H1 (cell line): ENCODE data around the gene ENTPD8. TPM values are rescaled to one million over a fixed set of nuclear protein-coding genes. Genes with fewer than 3 reads are reported as not detected.

ENCODE experiments used
- CTCF ChIA-PET: fragments of 300-600 bp; sonication (Branson Sonifier 250); formaldehyde crosslinking; loops from one replicate; lab custom pipeline; 2021; ENCODE audit not compliant: partially characterized antibody; lab: Charles Lee
- POLR2A ChIA-PET: fragments of 300-600 bp; sonication (Branson Sonifier 250); formaldehyde crosslinking; loops from one replicate; lab custom pipeline; 2021; ENCODE audit warnings: inconsistent platforms; ENCODE audit not compliant: partially characterized antibody; lab: Charles Lee
- DNase-seq, 2 experiments: peaks; one replicate each; pipeline versions ENCODE4 v3.0.0 to v3.0.0-alpha.2; 2010 to 2022; ENCODE audit warnings: low spot score in 2 of 2, low read depth in 1 of 2, mixed read lengths in 1 of 2
- FAIRE-seq: peaks from 2 replicates; lab custom pipeline; 2011; peaks lifted over from hg19 to GRCh38; lab: Jason Lieb, UNC
- H2AFZ ChIP-seq: 2 replicates; pipeline ENCODE4 v1.8.1; 2012; ENCODE audit warnings: low read length, inconsistent platforms
- H2AK5ac ChIP-seq: 2 replicates; pipeline ENCODE4 v1.6.1; 2013; ENCODE audit warnings: low read depth, low read length
- H2BK120ac ChIP-seq: replicated peaks from 2 replicates; pipeline ENCODE3; 2013; ENCODE audit warnings: low read depth, low read length, inconsistent platforms
- H2BK12ac ChIP-seq: 2 replicates; pipeline ENCODE4 v1.6.1; 2013; ENCODE audit warnings: low read depth, low read length
- H2BK15ac ChIP-seq: 2 replicates; pipeline ENCODE4 v1.6.1; 2013; ENCODE audit warnings: low read length
- H2BK20ac ChIP-seq: 2 replicates; pipeline ENCODE4 v1.6.1; 2013; ENCODE audit warnings: low read length
- H2BK5ac ChIP-seq: 2 replicates; pipeline ENCODE4 v1.6.1; 2013; ENCODE audit warnings: low read depth, low read length
- H3K14ac ChIP-seq: 2 replicates; pipeline ENCODE4 v1.6.1; 2013; ENCODE audit warnings: inconsistent platforms; ENCODE audit not compliant: insufficient read length
- H3K18ac ChIP-seq: 2 replicates; pipeline ENCODE4 v1.6.1; 2013; ENCODE audit warnings: low read length; ENCODE audit errors: extremely low read depth
- H3K23ac ChIP-seq: 2 replicates; pipeline ENCODE4 v1.6.1; 2013; ENCODE audit warnings: inconsistent platforms; ENCODE audit not compliant: insufficient read length
- H3K23me2 ChIP-seq: 2 replicates; pipeline ENCODE4 v1.6.1; 2013; ENCODE audit warnings: low read depth, low read length
- H3K27ac ChIP-seq: 2 replicates; pipeline ENCODE4 v1.6.1; 2011; ENCODE audit warnings: low read depth, low read length, inconsistent platforms
- H3K27me3 ChIP-seq, 4 experiments: replicated peaks in 1 of 4; 1 replicate in 1 of 4; 2 replicates in 3 of 4; pipeline versions ENCODE4 v1.6.1 to v1.8.1; 2011 to 2013; ENCODE audit warnings: low read length in 3 of 4, mild to moderate bottlenecking in 3 of 4, inconsistent platforms in 2 of 4, mixed read lengths in 2 of 4, moderate library complexity in 1 of 4; ENCODE audit not compliant: control insufficient read depth in 3 of 4, insufficient read depth in 3 of 4; ENCODE audit errors: extremely low read depth in 1 of 4
- H3K36me3 ChIP-seq, 4 experiments: 2 replicates each; pipeline versions ENCODE4 v1.6.1 to v1.8.1; 2011 to 2013; ENCODE audit warnings: mild to moderate bottlenecking in 4 of 4, low read length in 3 of 4, moderate library complexity in 2 of 4, control low read depth in 1 of 4, inconsistent platforms in 1 of 4; ENCODE audit not compliant: insufficient read depth in 4 of 4, control insufficient read depth in 2 of 4
- H3K4ac ChIP-seq: replicated peaks from 2 replicates; pipeline ENCODE3; 2013; ENCODE audit warnings: low read length, low read depth, mixed read lengths, inconsistent platforms; ENCODE audit not compliant: insufficient read length
- H3K4me1 ChIP-seq, 4 experiments: replicated peaks in 1 of 4; 1 replicate in 1 of 4; 2 replicates in 3 of 4; pipeline versions ENCODE4 v1.6.1 to v1.8.1; 2011 to 2013; ENCODE audit warnings: low read length in 3 of 4, inconsistent platforms in 2 of 4, mixed read lengths in 1 of 4; ENCODE audit not compliant: insufficient read depth in 4 of 4, control insufficient read depth in 3 of 4
- H3K4me2 ChIP-seq, 2 experiments: 2 replicates each; pipeline versions ENCODE4 v1.6.1 to v1.8.1; 2011 to 2013; ENCODE audit warnings: low read depth in 2 of 2, low read length in 2 of 2, control low read depth in 1 of 2, inconsistent platforms in 1 of 2, mild to moderate bottlenecking in 1 of 2; ENCODE audit not compliant: insufficient read depth in 1 of 2
- H3K4me3 ChIP-seq, 4 experiments: fragments of 200-600, 300-600 bp in 1 of 4; sonication (generic), shearing (Covaris generic), sonication (Bioruptor Twin) in 1 of 4; 2 replicates each; pipeline versions ENCODE4 v1.5.1 to v1.8.1; 2011 to 2016; ENCODE audit warnings: low read length in 4 of 4, low read depth in 3 of 4, control low read depth in 2 of 4, inconsistent platforms in 2 of 4, mild to moderate bottlenecking in 2 of 4, mixed read lengths in 1 of 4, moderate library complexity in 1 of 4; ENCODE audit not compliant: insufficient read depth in 2 of 4; ENCODE audit errors: extremely low read depth in 1 of 4
- H3K56ac ChIP-seq: replicated peaks from 2 replicates; pipeline ENCODE3; 2013; ENCODE audit warnings: low read depth, mild to moderate bottlenecking, mixed read lengths, low read length, inconsistent platforms; ENCODE audit not compliant: insufficient read length
- H3K79me1 ChIP-seq: 2 replicates; pipeline ENCODE4 v1.6.1; 2013; ENCODE audit warnings: low read depth, low read length, control low read depth
- H3K79me2 ChIP-seq, 2 experiments: 2 replicates each; pipeline versions ENCODE4 v1.6.1 to v1.8.1; 2012 to 2013; ENCODE audit warnings: low read length in 2 of 2, mild to moderate bottlenecking in 2 of 2, inconsistent platforms in 1 of 2; ENCODE audit not compliant: insufficient read depth in 2 of 2, control insufficient read depth in 1 of 2
- H3K9ac ChIP-seq, 4 experiments: replicated peaks in 1 of 4; 1 replicate in 1 of 4; 2 replicates in 3 of 4; pipeline versions ENCODE4 v1.6.1 to v1.8.1; 2011 to 2013; ENCODE audit warnings: low read depth in 3 of 4, low read length in 3 of 4, control low read depth in 2 of 4, mild to moderate bottlenecking in 2 of 4, moderate library complexity in 2 of 4, inconsistent platforms in 1 of 4; ENCODE audit errors: extremely low read depth in 1 of 4
- H3K9me3 ChIP-seq, 2 experiments: 2 replicates each; pipeline versions ENCODE4 v1.6.1 to v1.8.1; 2012 to 2013; ENCODE audit warnings: mild to moderate bottlenecking in 2 of 2, moderate library complexity in 2 of 2, control low read depth in 1 of 2, inconsistent platforms in 1 of 2, low read depth in 1 of 2, low read length in 1 of 2, mixed read lengths in 1 of 2; ENCODE audit not compliant: insufficient read depth in 2 of 2
- H4K20me1 ChIP-seq, 2 experiments: replicated peaks in 1 of 2; 2 replicates each; pipeline versions ENCODE3 to v1.8.1; 2011 to 2013; ENCODE audit warnings: inconsistent platforms in 2 of 2, low read length in 2 of 2, mild to moderate bottlenecking in 1 of 2; ENCODE audit not compliant: insufficient read depth in 2 of 2, control insufficient read depth in 1 of 2
- H4K5ac ChIP-seq: 2 replicates; pipeline ENCODE4 v1.6.1; 2013; ENCODE audit warnings: low read length, low read depth, mixed read lengths, inconsistent platforms; ENCODE audit not compliant: insufficient read length
- H4K8ac ChIP-seq: 2 replicates; pipeline ENCODE4 v1.8.0; 2013; ENCODE audit warnings: mild to moderate bottlenecking, moderate library complexity, low read length, inconsistent platforms; ENCODE audit not compliant: insufficient read depth; ENCODE audit errors: extremely low read depth
- H4K91ac ChIP-seq: replicated peaks from 2 replicates; pipeline ENCODE3; 2013; ENCODE audit warnings: low read length, mixed read lengths, inconsistent platforms; ENCODE audit not compliant: insufficient read length
- TCF12 ChIP-seq: IDR thresholded peaks from 2 replicates; pipeline ENCODE4 v1.6.1; 2011; ENCODE audit warnings: low read depth, mild to moderate bottlenecking, low read length
- WGBS, 2 experiments: shearing (Covaris generic) in 1 of 2; methylation state at CpG; one replicate each; pipeline versions ENCODE4 v1.1.6 to v1.1.7; 2013 to 2015; ENCODE audit warnings: low lambda C conversion rate in 2 of 2, mixed read lengths in 2 of 2, inconsistent platforms in 1 of 2, low coverage in 1 of 2, missing lambda C conversion rate in 1 of 2; ENCODE audit not compliant: insufficient replicate concordance in 2 of 2, insufficient coverage in 1 of 2, insufficient read length in 1 of 2; ENCODE audit errors: extremely low coverage in 1 of 2, missing lambda C conversion rate in 1 of 2; 5-methylcytosine and 5-hydroxymethylcytosine counted together
- polyA plus RNA-seq, 7 experiments: library from polyadenylated mRNA; depleted of rRNA in 3 of 7; stranded (reverse) in 5 of 7; unstranded in 2 of 7; fragments of >200 nt in 5 of 7; fragments of 200-250 nt in 2 of 7; gene quantifications; 1 replicate in 5 of 7; 2 replicates in 1 of 7; 4 replicates in 1 of 7; pipeline versions ENCODE4 v1.2.1 to v1.2.3, GENCODE V29; 2011 to 2013; ENCODE audit warnings: missing spikeins in 2 of 7, mixed read lengths in 2 of 7
- total RNA-seq: library from RNA; stranded (reverse); fragmentation: NEBNext Ultra II Directional; extraction: Animal tissue kit (Norgen Biotek cat#: 25700); gene quantifications from 2 replicates; pipeline ENCODE4 v1.2.1, GENCODE V29; 2021

Gene ENTPD8
- total and polyA plus RNA-seq, 2 of the 8 experiments (the other 6 are each of a cell fraction or from before 2014, with no cell fraction given) = 0.48 to 0.51 TPM

DNA sequence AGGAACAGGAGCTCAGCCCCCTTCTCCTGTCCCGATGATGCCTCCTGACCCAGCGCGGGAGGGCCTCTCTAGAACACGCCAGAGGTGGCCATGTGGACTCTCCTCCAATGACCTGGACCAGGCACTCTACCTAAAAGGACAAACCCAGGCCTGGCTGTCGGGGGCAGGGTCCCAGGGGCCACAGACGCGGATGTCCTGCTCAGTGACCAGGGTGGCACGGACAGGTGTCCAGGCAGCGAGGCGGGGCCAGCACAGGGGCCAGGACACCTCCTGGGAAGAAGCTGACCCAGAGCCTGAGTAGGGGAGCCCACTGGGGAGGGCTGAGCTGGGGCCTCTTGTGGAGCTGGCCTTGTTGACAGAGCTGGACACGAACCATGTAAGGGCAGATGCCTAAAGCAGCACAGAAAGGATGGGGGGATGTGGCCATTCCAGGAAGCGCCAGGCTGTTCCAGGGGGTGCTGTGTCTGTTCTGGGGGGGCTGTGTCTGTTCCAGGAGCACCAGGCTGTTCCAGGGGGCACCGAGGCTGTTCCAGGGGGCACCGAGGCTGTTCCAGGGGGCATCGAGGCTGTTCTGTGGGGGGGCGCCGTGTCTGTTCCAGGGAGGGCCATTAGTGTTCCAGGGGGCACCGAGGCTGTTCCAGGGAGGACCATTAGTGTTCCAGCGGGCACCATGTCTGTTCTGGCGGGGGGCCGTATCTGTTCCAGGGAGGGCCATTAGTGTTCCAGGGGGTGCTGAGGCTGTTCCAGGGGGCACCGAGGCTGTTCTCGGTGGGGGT, 48.7 kb downstream of the ENTPD8 start:
- no peak overlapping the region for H3K23ac ChIP-seq
- H4K8ac ChIP-seq = no peak overlapping the region
- no peaks in the 10 kb centered on the region for H3K36me3 ChIP-seq
- no peaks in the 10 kb centered on the region; a peak in 1 of 7 replicates for H3K4me1 ChIP-seq
- H3K18ac ChIP-seq = no peak overlapping the region
- no peak overlapping the region for H3K9ac ChIP-seq
- CTCF ChIA-PET = interaction anchor here (0.9 to 1.1 kb wide), 3 partner anchors 12 to 108 kb away, joined by 3 to 4 read pairs (median 3); no protein-coding TSS in a partner anchor
- 96% methylated on average over 20 of the region's 23 CpGs; no CpG with 5 or more reads in 1 of the 2 experiments for whole genome bisulfite sequencing, 2 experiments
- no peaks in the 10 kb centered on the region for H3K79me2 ChIP-seq
- no peaks in the 10 kb centered on the region for H3K23me2 ChIP-seq
- H3K79me1 ChIP-seq = no peaks in the 10 kb centered on the region
- no peak overlapping the region for H2BK120ac ChIP-seq
- DNase-seq (no peak), FAIRE-seq (no peak)
- no peak overlapping the region for H2AK5ac ChIP-seq
- H2BK12ac ChIP-seq = no peak overlapping the region
- no peak overlapping the region for H2BK5ac ChIP-seq
- POLR2A ChIA-PET = no interaction called here
- no peak overlapping the region for H2AFZ ChIP-seq
- no peaks in the 10 kb centered on the region for H3K9me3 ChIP-seq
- no peak overlapping the region for H3K4me2 ChIP-seq
- no peak overlapping the region for H3K27ac ChIP-seq
- peaks cover 0 to 7% of the 10 kb centered on the region in 2 experiments for H4K20me1 ChIP-seq
- H3K4ac ChIP-seq = no peak overlapping the region
- no peak overlapping the region for H2BK15ac ChIP-seq
- H4K91ac ChIP-seq = no peak overlapping the region
- no peak overlapping the region for H4K5ac ChIP-seq
- no peak overlapping the region for H3K14ac ChIP-seq
- H3K56ac ChIP-seq = no peak overlapping the region
- no peak overlapping the region for H3K4me3 ChIP-seq
- no peaks in the 10 kb centered on the region for H3K27me3 ChIP-seq
- H2BK20ac ChIP-seq = no peak overlapping the region
- no peak for TF ChIP-seq TCF12
